Mucosa of descending colon (tissue), 3 donors: ENCODE results near the gene PEX16. TPM values are rescaled to one million over a fixed set of nuclear protein-coding genes. Genes with fewer than 3 reads are reported as not detected.
A peak's percentile ranks its signal among the peaks of the same experiment; 100 is the strongest.
"Not testable (repeated sequence)": the region's sequence is repeated elsewhere in the genome, so short reads cannot be mapped to it uniquely, and the experiment has no call there.

Experiments used
- ATAC-seq: fragments of 200-7000 bp; cut with Tn5 transposase; one replicate; pipeline ENCODE4 v1.9.1; 2020; ENCODE audit warnings: mild to moderate bottlenecking, moderate library complexity
- DNase-seq, 3 donors: peaks; one replicate each; pipeline ENCODE4 v3.0.0-alpha.2; 2020
- H3K36me3 ChIP-seq: fragments of 200-600 bp; one replicate; pipeline ENCODE4 v1.8.0; 2021; ENCODE audit warnings: low read depth, mild to moderate bottlenecking
- H3K4me1 ChIP-seq: fragments of 200-600 bp; one replicate; pipeline ENCODE4 v1.8.0; 2021; ENCODE audit warnings: low read depth, mild to moderate bottlenecking
- H3K4me3 ChIP-seq: fragments of 200-600 bp; one replicate; pipeline ENCODE4 v1.8.0; 2021; ENCODE audit warnings: mild to moderate bottlenecking
- H3K9me3 ChIP-seq: fragments of 200-600 bp; one replicate; pipeline ENCODE4 v1.8.0; 2021; ENCODE audit warnings: mild to moderate bottlenecking
- CTCF ChIP-seq: fragments of 200-600 bp; IDR thresholded peaks from one replicate; pipeline ENCODE4 v1.8.0; 2022; ENCODE audit warnings: antibody characterized with exemption, mild to moderate bottlenecking
- intact Hi-C, 2 donors: fragments of 100-400 bp; cut with DNase I in 1 of 2; cut with micrococcal nuclease in 1 of 2; formaldehyde crosslinking; loops; one replicate each; pipeline versions ENCODE4 v1.11.0 to v1.11.1; 2022; cut with DNase I, micrococcal nuclease
- total RNA-seq, 3 donors: library from RNA; stranded (reverse); fragmentation: NEBNext Ultra II Directional in 2 of 3; extraction: Animal tissue kit (Norgen Biotek cat#: 25700) in 2 of 3; gene quantifications; one replicate each; pipeline versions ENCODE4 v1.2.1 to v1.2.4, GENCODE V29; 2021 to 2023
- donor health status: DM: no; HTN: no; CAD: no; lungs with moderate emphysema.
- donor health status: DM: no; HTN: no; CAD: no.
- donor health status: DM: no; HTN: yes; CAD: no.

Gene PEX16
- total RNA-seq, 3 donors from 2014 or later = 34.9 to 49.1 (median 39.7) TPM

- Histone ChIP-seq H3K36me3 (no peaks in the 10 kb centered on the region), H3K9me3 (no peaks in the 10 kb centered on the region), H3K4me1 (peaks cover 8% of the 10 kb centered on the region), H3K4me3 (no peak overlapping the region)
- intact Hi-C loops = no loop called here
- no peak for TF ChIP-seq CTCF
- ATAC-seq = no peak
- no peak for DNase-seq
These were observed 16.1 kb downstream of the PEX16 start for GRCh38 chr11:45901626-45902025.

- ATAC-seq = no peak
- Histone ChIP-seq H3K4me3 (no peak overlapping the region), H3K9me3 (no peaks in the 10 kb centered on the region), H3K4me1 (peaks cover 8% of the 10 kb centered on the region), H3K36me3 (no peaks in the 10 kb centered on the region)
- intact Hi-C loops = no loop called here
- DNase-seq = peak in 1 of 3 donors; percentile 45
- TF ChIP-seq CTCF = no peak
These were observed 16.6 kb downstream of the PEX16 start for GRCh38 chr11:45900916-45901617.

- H3K4me1 ChIP-seq, H3K36me3 ChIP-seq, intact Hi-C loops, H3K9me3 ChIP-seq, H3K4me3 ChIP-seq: not testable (repeated sequence)
- ATAC-seq (peak; percentile 5), DNase-seq (peak in 1 of 3 donors; percentile 45)
These were observed 17.4 kb downstream of the PEX16 start for GRCh38 chr11:45900175-45900800.

- intact Hi-C loops = no loop called here
- Histone ChIP-seq H3K9me3 (no peaks in the 10 kb centered on the region), H3K36me3 (no peaks in the 10 kb centered on the region), H3K4me1 (peaks cover 8% of the 10 kb centered on the region), H3K4me3 (no peak overlapping the region)
- no peak for TF ChIP-seq CTCF
- DNase-seq = peak; percentile 68 to 83 (median 78)
- peak; percentile 77 for ATAC-seq
These were observed 18.1 kb downstream of the PEX16 start for GRCh38 chr11:45899448-45900174.

- H3K4me1 ChIP-seq = peaks cover 8% of the 10 kb centered on the region
- H3K9me3 ChIP-seq = no peaks in the 10 kb centered on the region
- no peak overlapping the region for H3K4me3 ChIP-seq
- ATAC-seq (no peak), DNase-seq (no peak)
- H3K36me3 ChIP-seq = no peaks in the 10 kb centered on the region
- intact Hi-C loops = no loop called here
- TF ChIP-seq CTCF = no peak
These were observed 18.6 kb downstream of the PEX16 start for GRCh38 chr11:45899086-45899447.

GRCh38 chr11:45897556-45897955 lies 20.1 kb downstream of the PEX16 start:
- Histone ChIP-seq H3K9me3 (no peaks in the 10 kb centered on the region), H3K36me3 (no peaks in the 10 kb centered on the region), H3K4me3 (no peak overlapping the region), H3K4me1 (peaks cover 8% of the 10 kb centered on the region)
- DNase-seq (no peak), ATAC-seq (no peak)
- TF ChIP-seq CTCF = no peak
- intact Hi-C loops = no loop called here
